ENCODE data around the gene SND1.

The SND1 gene

GRCh38 chr7:127683776-127684681 is 32.0 kb downstream of the SND1 start:
- DNase-seq (ENCODE audit: low read depth, low spot score), result peak; percentile 63

GRCh38 chr7:127689194-127689772 is 37.3 kb downstream of the SND1 start:
- no peak for DNase-seq (ENCODE audit: low read depth, low spot score)

GRCh38 chr7:127690337-127690736 is 38.3 kb downstream of the SND1 start:
- no peak for DNase-seq (ENCODE audit: low read depth, low spot score)

- DNase-seq (ENCODE audit: low read depth, low spot score), result no peak
Observed at GRCh38 chr7:127690806-127691205, 38.8 kb downstream of the SND1 start.

GRCh38 chr7:127692200-127692599 is 40.2 kb downstream of the SND1 start:
- DNase-seq (ENCODE audit: low read depth, low spot score), result no peak

GRCh38 chr7:127699853-127700252 is 47.9 kb downstream of the SND1 start:
- no peak for DNase-seq (ENCODE audit: low read depth, low spot score)

- DNase-seq (ENCODE audit: low read depth, low spot score), result no peak
Observed at GRCh38 chr7:127702052-127702652, 50.2 kb downstream of the SND1 start.

- no peak for DNase-seq (ENCODE audit: low read depth, low spot score)
Observed at GRCh38 chr7:127702938-127703337, 50.9 kb downstream of the SND1 start.

- DNase-seq (ENCODE audit: low read depth, low spot score), result no peak
Observed at GRCh38 chr7:127704211-127704610, 52.2 kb downstream of the SND1 start.

- DNase-seq (ENCODE audit: low read depth, low spot score), result no peak
Observed at GRCh38 chr7:127705461-127705959, 53.5 kb downstream of the SND1 start.

GRCh38 chr7:127706766-127707165 is 54.8 kb downstream of the SND1 start:
- no peak for DNase-seq (ENCODE audit: low read depth, low spot score)

- no peak for DNase-seq (ENCODE audit: low read depth, low spot score)
Observed at GRCh38 chr7:127708201-127708600, 56.2 kb downstream of the SND1 start.

GRCh38 chr7:127708788-127709187 is 56.8 kb downstream of the SND1 start:
- DNase-seq (ENCODE audit: low read depth, low spot score), result no peak

GRCh38 chr7:127710635-127711034 is 58.6 kb downstream of the SND1 start:
- DNase-seq (ENCODE audit: low read depth, low spot score), result no peak

- DNase-seq (ENCODE audit: low read depth, low spot score), result no peak
Observed at GRCh38 chr7:127711872-127712271, 59.9 kb downstream of the SND1 start.

GRCh38 chr7:127713006-127713405 is 61.0 kb downstream of the SND1 start:
- no peak for DNase-seq (ENCODE audit: low read depth, low spot score)

GRCh38 chr7:127713758-127714157 is 61.8 kb downstream of the SND1 start:
- DNase-seq (ENCODE audit: low read depth, low spot score), result no peak

GRCh38 chr7:127715272-127715671 is 63.3 kb downstream of the SND1 start:
- no peak for DNase-seq (ENCODE audit: low read depth, low spot score)

- DNase-seq (ENCODE audit: low read depth, low spot score), result no peak
Observed at GRCh38 chr7:127715901-127716300, 63.9 kb downstream of the SND1 start.

GRCh38 chr7:127717502-127718339 is 65.7 kb downstream of the SND1 start:
- DNase-seq (ENCODE audit: low read depth, low spot score), result no peak

GRCh38 chr7:127718340-127718679 is 66.3 kb downstream of the SND1 start:
- no peak for DNase-seq (ENCODE audit: low read depth, low spot score)

- no peak for DNase-seq (ENCODE audit: low read depth, low spot score)
Observed at GRCh38 chr7:127726476-127726875, 74.5 kb downstream of the SND1 start.
